NCI-H69 (cell line): ENCODE data around the gene MUC5AC.
"Not testable (repeated sequence)": the region's sequence is repeated elsewhere in the genome, so short reads cannot be mapped to it uniquely, and the experiment has no call there.

Experiments
- DNase-seq: peaks from one replicate; lab custom pipeline; 2025; lab: John Stamatoyannopoulos, UW

The MUC5AC gene

GRCh38 chr11:1157645-1158591 lies at the start of gene MUC5AC:
MUC5AC (plus strand) TSS chr11:1157953; CDS start chr11:1158000, 47 bp downstream.
- peak; percentile 47 for DNase-seq

- no peak for DNase-seq
These were observed 49.4 kb upstream of the MUC5AC start for GRCh38 chr11:1108246-1108900.

GRCh38 chr11:1109101-1109917 lies 48.4 kb upstream of the MUC5AC start:
- DNase-seq: no peak

GRCh38 chr11:1109918-1110705 lies 47.6 kb upstream of the MUC5AC start:
- DNase-seq: no peak

- no peak for DNase-seq
These were observed 46.1 kb upstream of the MUC5AC start for GRCh38 chr11:1111545-1112212.

GRCh38 chr11:1112351-1113191 lies 45.2 kb upstream of the MUC5AC start:
- DNase-seq: no peak

- DNase-seq: no peak
These were observed 44.1 kb upstream of the MUC5AC start for GRCh38 chr11:1113405-1114201.

GRCh38 chr11:1115292-1115691 lies 42.5 kb upstream of the MUC5AC start:
- not testable (repeated sequence) for DNase-seq

GRCh38 chr11:1116104-1116503 lies 41.6 kb upstream of the MUC5AC start:
- no peak for DNase-seq

- no peak for DNase-seq
These were observed 40.9 kb upstream of the MUC5AC start for GRCh38 chr11:1116666-1117390.

GRCh38 chr11:1117992-1118391 lies 39.8 kb upstream of the MUC5AC start:
- no peak for DNase-seq

- DNase-seq: no peak
These were observed 38.8 kb upstream of the MUC5AC start for GRCh38 chr11:1118755-1119603.

- DNase-seq: no peak
These were observed 38.1 kb upstream of the MUC5AC start for GRCh38 chr11:1119604-1120146.

GRCh38 chr11:1120532-1121330 lies 37.0 kb upstream of the MUC5AC start:
- DNase-seq: no peak

- no peak for DNase-seq
These were observed 36.4 kb upstream of the MUC5AC start for GRCh38 chr11:1121331-1121812.
